ENCODE measurements around the gene PDZD2.

DNA sequence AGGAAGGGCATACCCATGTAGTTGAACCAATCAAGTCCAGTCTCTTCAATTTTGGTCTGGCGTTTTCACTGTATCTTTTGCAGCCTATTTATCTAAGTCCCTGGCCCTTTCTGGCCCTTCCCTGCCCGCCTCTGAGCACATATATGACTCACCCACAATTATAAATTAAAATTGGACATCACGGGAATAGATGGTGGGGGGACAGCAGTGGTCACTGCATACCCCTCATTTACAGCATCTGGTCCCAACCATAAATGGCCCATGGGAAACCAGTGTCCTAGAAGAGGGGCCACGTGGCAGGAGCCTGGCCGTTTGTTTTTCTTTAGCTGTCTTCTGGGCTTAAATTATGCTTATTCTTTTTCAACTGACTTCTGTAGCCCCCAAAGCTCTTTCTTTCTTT is 69.2 kb downstream of the PDZD2 start:
- no peak for TF ChIP-seq ZNF274 (IDR thresholded peaks at IDR 0.05; ENCODE audit: low read depth, low read length)
- no peak for TF ChIP-seq YY1 (IDR thresholded peaks at IDR 0.05; ENCODE audit: insufficient read depth, insufficient read length)

All from NT2/D1 (cell line).